Panc1 (cell line): ENCODE data around the gene PXDN. TPM values are rescaled to one million over a fixed set of nuclear protein-coding genes. Genes with fewer than 3 reads are reported as not detected.

Experiments used
- ATAC-seq: fragments of 200-7000 bp; cut with Tn5 transposase; 2 replicates; pipeline ENCODE4 v1.9.1; 2020; ENCODE audit warnings: mild to moderate bottlenecking, moderate library complexity
- BruUV-seq: library from RNA; stranded (reverse); fragments of 400-500 nt; replicated peaks from 2 replicates; lab custom pipeline; 2021; lab: Mats Ljungman, UMichigan
- CTCF ChIA-PET: fragments of 300-600 bp; sonication (Branson Sonifier 250); formaldehyde crosslinking; loops from one replicate; lab custom pipeline; 2022; ENCODE audit warnings: antibody characterized with exemption; lab: Charles Lee
- POLR2A ChIA-PET: fragments of 300-600 bp; sonication (Branson Sonifier 250); formaldehyde crosslinking; loops from one replicate; lab custom pipeline; 2022; ENCODE audit warnings: antibody characterized with exemption; lab: Charles Lee
- DNase-seq: peaks from one replicate; pipeline ENCODE4 v3.0.0-alpha.2; 2010; ENCODE audit warnings: low read depth, low spot score
- H3K27ac ChIP-seq: 2 replicates; pipeline ENCODE4 v1.5.1; 2011; ENCODE audit warnings: mild to moderate bottlenecking, low read length, inconsistent platforms
- H3K27me3 ChIP-seq: fragments of 200-500 bp; sonication (Bioruptor generic); 2 replicates; pipeline ENCODE4 v1.6.0; 2014; ENCODE audit warnings: low read length, inconsistent platforms; ENCODE audit not compliant: control insufficient read depth, insufficient read depth
- H3K36me3 ChIP-seq: fragments of 200-500 bp; sonication (Bioruptor generic); 2 replicates; pipeline ENCODE4 v1.5.1; 2014; ENCODE audit warnings: inconsistent platforms, mild to moderate bottlenecking, low read length, moderate library complexity; ENCODE audit not compliant: control insufficient read depth, insufficient read depth
- H3K4me1 ChIP-seq: 2 replicates; pipeline ENCODE4 v1.5.1; 2011; ENCODE audit warnings: inconsistent platforms, mild to moderate bottlenecking, low read length, moderate library complexity; ENCODE audit not compliant: control insufficient read depth, insufficient read depth
- H3K4me3 ChIP-seq, 2 experiments: 2 replicates each; pipeline ENCODE4 v1.5.1; 2011 to 2012; ENCODE audit warnings: low read depth in 2 of 2, low read length in 2 of 2, mild to moderate bottlenecking in 2 of 2, inconsistent platforms in 1 of 2, moderate library complexity in 1 of 2
- H3K9me3 ChIP-seq: fragments of 200-500 bp; sonication (Bioruptor generic); 2 replicates; pipeline ENCODE4 v1.5.1; 2014; ENCODE audit warnings: low read depth, mild to moderate bottlenecking, inconsistent platforms, low read length, moderate library complexity; ENCODE audit not compliant: control insufficient read depth, insufficient read depth
- CTCF ChIP-seq: fragments of 450-650 bp; IDR thresholded peaks from 2 replicates; pipeline ENCODE4 v1.5.1; 2017; ENCODE audit warnings: mild to moderate bottlenecking
- POLR2AphosphoS5 ChIP-seq: IDR thresholded peaks from 2 replicates; pipeline ENCODE4 v1.6.1; 2012; ENCODE audit warnings: mild to moderate bottlenecking, low read depth, low read length, moderate library complexity
- SIN3A ChIP-seq: IDR thresholded peaks from 2 replicates; pipeline ENCODE4 v1.6.1; 2012; ENCODE audit warnings: low read depth, mild to moderate bottlenecking, low read length, moderate library complexity, borderline replicate concordance; ENCODE audit not compliant: insufficient read depth
- TCF7L2 ChIP-seq: IDR thresholded peaks from 2 replicates; pipeline ENCODE4 v1.6.1; 2011; ENCODE audit warnings: mild to moderate bottlenecking, low read depth, low read length, inconsistent platforms
- in situ Hi-C: cut with HindIII; loops from 2 replicates; pipeline ENCODE4 v1.10.0; 2016; ENCODE audit warnings: low sequenced_read_pairs, low pct_unique_long_range_greater_than_20kb
- intact Hi-C: fragments of 100-400 bp; cut with micrococcal nuclease; formaldehyde crosslinking; loops from one replicate; pipeline ENCODE4 v1.10.0; 2022; ENCODE audit not compliant: unreplicated experiment
- total RNA-seq: library from RNA; stranded (reverse); gene quantifications from one replicate; pipeline ENCODE4 v1.2.1, GENCODE V29; 2021; ENCODE audit not compliant: unreplicated experiment
- TF ChIP-seq, protein P1 (sequence below), 2 experiments: IDR thresholded peaks; 2 replicates each; pipeline ENCODE4 v1.6.1; 2011 to 2012; ENCODE audit warnings: low read depth in 2 of 2, control low read depth in 1 of 2, low read length in 1 of 2, mild to moderate bottlenecking in 1 of 2, moderate library complexity in 1 of 2; ENCODE audit not compliant: insufficient read depth in 1 of 2

Gene PXDN
- total RNA-seq, 1 experiment from 2014 or later = 2.5 TPM

DNA sequence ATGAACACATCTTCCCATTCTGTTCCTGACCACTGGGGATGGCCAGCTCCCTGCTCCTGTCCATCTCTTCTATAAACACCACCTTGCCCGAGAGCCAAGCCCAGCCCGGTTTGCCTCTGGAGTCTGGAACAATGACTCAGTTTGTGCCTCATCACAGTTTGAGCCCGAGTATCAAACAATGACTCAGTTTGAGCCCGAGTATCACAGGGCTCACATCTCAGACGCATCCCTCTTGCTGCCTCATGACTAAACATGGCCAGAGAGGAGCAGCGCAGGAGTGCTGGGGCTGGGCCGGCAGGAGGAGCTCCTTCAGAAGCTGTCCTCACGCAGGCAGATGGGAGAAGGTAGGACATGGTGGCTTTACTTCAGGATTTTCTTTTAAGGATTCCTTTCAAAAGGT lies 68.7 kb downstream of the PXDN start:
- peak; percentile 91 for DNase-seq
- intact Hi-C loops (no loop called here), in situ Hi-C loops (no loop called here)
- TF ChIP-seq POLR2AphosphoS5 = peak; percentile 40; the same call in 1 of the 2 replicates
- no peak for TF ChIP-seq TCF7L2
- CTCF ChIA-PET = no interaction called here
- no peaks in the 10 kb centered on the region for H3K9me3 ChIP-seq
- H3K36me3 ChIP-seq = no peaks in the 10 kb centered on the region
- no peaks in the 10 kb centered on the region for H3K27me3 ChIP-seq
- H3K27ac ChIP-seq = peak overlapping the region; percentile 72
- BruUV-seq = no TSS peak
- ATAC-seq = peak; percentile 93
- POLR2A ChIA-PET = no interaction called here
- no peak overlapping the region for H3K4me3 ChIP-seq
- H3K4me1 ChIP-seq = peaks cover 11% of the 10 kb centered on the region

DNA sequence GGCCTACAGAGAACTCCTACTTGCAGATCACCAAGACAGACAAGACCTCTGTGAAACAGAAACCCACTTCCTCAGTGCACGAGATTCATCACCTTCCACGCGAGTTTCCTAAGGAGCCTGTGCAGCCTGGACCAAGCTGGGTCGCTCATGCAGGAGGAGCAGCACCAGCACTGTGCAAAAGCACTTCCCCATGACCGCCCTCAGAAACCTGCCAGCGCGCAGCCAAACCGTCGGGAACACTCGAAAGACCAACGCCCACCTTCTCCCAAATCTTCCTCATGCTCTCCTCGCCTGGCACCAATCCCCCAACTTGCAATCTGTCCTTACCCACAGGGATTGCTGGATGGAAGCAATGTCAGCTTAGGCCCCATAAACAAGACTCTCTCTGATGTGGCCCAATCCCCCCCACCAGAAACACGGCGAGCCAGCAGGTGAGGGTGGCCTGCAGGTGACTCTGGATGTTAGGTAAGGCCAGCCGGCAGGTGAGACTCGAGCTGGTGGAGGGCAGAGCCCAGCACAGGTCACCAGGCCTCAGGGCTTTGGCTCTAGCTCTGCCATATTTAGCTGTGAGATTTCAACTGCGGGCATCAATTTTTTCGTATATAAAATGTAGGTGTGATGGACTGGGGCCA lies 69.4 kb downstream of the PXDN start:
- intact Hi-C loops = no loop called here

More for the DNA sequence above, 69.4 kb downstream of the PXDN start:
- H3K9me3 ChIP-seq = no peaks in the 10 kb centered on the region
- TF ChIP-seq SIN3A (no peak), POLR2AphosphoS5 (no peak), TCF7L2 (no peak), CTCF (no peak)
- TF ChIP-seq, protein P1, sequence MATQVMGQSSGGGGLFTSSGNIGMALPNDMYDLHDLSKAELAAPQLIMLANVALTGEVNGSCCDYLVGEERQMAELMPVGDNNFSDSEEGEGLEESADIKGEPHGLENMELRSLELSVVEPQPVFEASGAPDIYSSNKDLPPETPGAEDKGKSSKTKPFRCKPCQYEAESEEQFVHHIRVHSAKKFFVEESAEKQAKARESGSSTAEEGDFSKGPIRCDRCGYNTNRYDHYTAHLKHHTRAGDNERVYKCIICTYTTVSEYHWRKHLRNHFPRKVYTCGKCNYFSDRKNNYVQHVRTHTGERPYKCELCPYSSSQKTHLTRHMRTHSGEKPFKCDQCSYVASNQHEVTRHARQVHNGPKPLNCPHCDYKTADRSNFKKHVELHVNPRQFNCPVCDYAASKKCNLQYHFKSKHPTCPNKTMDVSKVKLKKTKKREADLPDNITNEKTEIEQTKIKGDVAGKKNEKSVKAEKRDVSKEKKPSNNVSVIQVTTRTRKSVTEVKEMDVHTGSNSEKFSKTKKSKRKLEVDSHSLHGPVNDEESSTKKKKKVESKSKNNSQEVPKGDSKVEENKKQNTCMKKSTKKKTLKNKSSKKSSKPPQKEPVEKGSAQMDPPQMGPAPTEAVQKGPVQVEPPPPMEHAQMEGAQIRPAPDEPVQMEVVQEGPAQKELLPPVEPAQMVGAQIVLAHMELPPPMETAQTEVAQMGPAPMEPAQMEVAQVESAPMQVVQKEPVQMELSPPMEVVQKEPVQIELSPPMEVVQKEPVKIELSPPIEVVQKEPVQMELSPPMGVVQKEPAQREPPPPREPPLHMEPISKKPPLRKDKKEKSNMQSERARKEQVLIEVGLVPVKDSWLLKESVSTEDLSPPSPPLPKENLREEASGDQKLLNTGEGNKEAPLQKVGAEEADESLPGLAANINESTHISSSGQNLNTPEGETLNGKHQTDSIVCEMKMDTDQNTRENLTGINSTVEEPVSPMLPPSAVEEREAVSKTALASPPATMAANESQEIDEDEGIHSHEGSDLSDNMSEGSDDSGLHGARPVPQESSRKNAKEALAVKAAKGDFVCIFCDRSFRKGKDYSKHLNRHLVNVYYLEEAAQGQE (IDR thresholded peaks at IDR 0.05; ENCODE audit: insufficient read depth in 1 of 2, low read depth in 2 of 2, low read length in 1 of 2) = no peak
- no peak for ATAC-seq
- DNase-seq = no peak
- ChIA-PET CTCF (no interaction called here), POLR2A (no interaction called here)
- H3K4me3 ChIP-seq = no peak overlapping the region
- BruUV-seq = no TSS peak
- H3K4me1 ChIP-seq = peaks cover 11% of the 10 kb centered on the region
- no peaks in the 10 kb centered on the region for H3K27me3 ChIP-seq
- no peaks in the 10 kb centered on the region for H3K36me3 ChIP-seq
- in situ Hi-C loops = no loop called here
- H3K27ac ChIP-seq = peak overlapping the region; percentile 72
